Activated naive CD8-positive, alpha-beta T cell treated with anti-CD3 and anti-CD28 coated beads, Interleukin-2, amount 50 U/mL, for 16 hours (primary cell): Measurements from ENCODE around the gene FHOD3.

ENCODE experiments used
- DNase-seq: peaks from one replicate; pipeline ENCODE4 v3.0.0-alpha.2; 2020; ENCODE audit warnings: low read depth, low spot score

FHOD3 gene

GRCh38 chr18:36297417-36298125, at the start of gene FHOD3:
FHOD3 (plus strand) TSS chr18:36297713; CDS start chr18:36297836, 123 bp downstream.
- DNase-seq: no peak

GRCh38 chr18:36249392-36249791, 48.1 kb upstream of the FHOD3 start:
- no peak for DNase-seq

GRCh38 chr18:36250827-36251226, 46.7 kb upstream of the FHOD3 start:
- DNase-seq: no peak

- no peak for DNase-seq
Measured at GRCh38 chr18:36255072-36255698, 42.3 kb upstream of the FHOD3 start.

GRCh38 chr18:36256094-36256493, 41.4 kb upstream of the FHOD3 start:
- DNase-seq: no peak

GRCh38 chr18:36262971-36263370, 34.5 kb upstream of the FHOD3 start:
- DNase-seq: no peak

GRCh38 chr18:36264283-36264682, 33.2 kb upstream of the FHOD3 start:
- no peak for DNase-seq

- no peak for DNase-seq
Measured at GRCh38 chr18:36265015-36265414, 32.5 kb upstream of the FHOD3 start.

GRCh38 chr18:36269157-36269556, 28.4 kb upstream of the FHOD3 start:
- no peak for DNase-seq

GRCh38 chr18:36271153-36271552, 26.4 kb upstream of the FHOD3 start:
- no peak for DNase-seq

- DNase-seq: no peak
Measured at GRCh38 chr18:36273347-36273746, 24.2 kb upstream of the FHOD3 start.

GRCh38 chr18:36274083-36274715, 23.3 kb upstream of the FHOD3 start:
- no peak for DNase-seq

- DNase-seq: no peak
Measured at GRCh38 chr18:36275561-36275960, 22.0 kb upstream of the FHOD3 start.

GRCh38 chr18:36279001-36279400, 18.5 kb upstream of the FHOD3 start:
- no peak for DNase-seq

GRCh38 chr18:36281936-36282335, 15.6 kb upstream of the FHOD3 start:
- no peak for DNase-seq

GRCh38 chr18:36283448-36283847, 14.1 kb upstream of the FHOD3 start:
- no peak for DNase-seq

GRCh38 chr18:36284268-36284667, 13.2 kb upstream of the FHOD3 start:
- DNase-seq: no peak

GRCh38 chr18:36284671-36285295, 12.7 kb upstream of the FHOD3 start:
- no peak for DNase-seq

GRCh38 chr18:36287653-36288052, 9.9 kb upstream of the FHOD3 start:
- no peak for DNase-seq

GRCh38 chr18:36288689-36289088, 8.8 kb upstream of the FHOD3 start:
- no peak for DNase-seq

- no peak for DNase-seq
Measured at GRCh38 chr18:36294031-36294430, 3.5 kb upstream of the FHOD3 start.

- no peak for DNase-seq
Measured at GRCh38 chr18:36295214-36295613, 2.3 kb upstream of the FHOD3 start.
